ENCODE data around the gene IQSEC1.

The IQSEC1 gene

GRCh38 chr3:12852201-12852600 is 221.0 kb downstream of the IQSEC1 start:
- in situ Hi-C loops (cut with MboI; ENCODE audit: low sequenced_read_pairs), result no loop called here
